ENCODE measurements around the gene CP. TPM values are rescaled to one million over a fixed set of nuclear protein-coding genes. Genes with fewer than 3 reads are reported as not detected.
A peak's percentile ranks its signal among the peaks of the same experiment; 100 is the strongest.
"Not testable (repeated sequence)": the region's sequence is repeated elsewhere in the genome, so short reads cannot be mapped to it uniquely, and the experiment has no call there.

CP gene
- total and polyA plus RNA-seq, 2 of the 13 experiments (the other 11 are each of a cell fraction or from before 2014, with no cell fraction given): 42.6 to 789 TPM

- TF ChIP-seq, protein P1, sequence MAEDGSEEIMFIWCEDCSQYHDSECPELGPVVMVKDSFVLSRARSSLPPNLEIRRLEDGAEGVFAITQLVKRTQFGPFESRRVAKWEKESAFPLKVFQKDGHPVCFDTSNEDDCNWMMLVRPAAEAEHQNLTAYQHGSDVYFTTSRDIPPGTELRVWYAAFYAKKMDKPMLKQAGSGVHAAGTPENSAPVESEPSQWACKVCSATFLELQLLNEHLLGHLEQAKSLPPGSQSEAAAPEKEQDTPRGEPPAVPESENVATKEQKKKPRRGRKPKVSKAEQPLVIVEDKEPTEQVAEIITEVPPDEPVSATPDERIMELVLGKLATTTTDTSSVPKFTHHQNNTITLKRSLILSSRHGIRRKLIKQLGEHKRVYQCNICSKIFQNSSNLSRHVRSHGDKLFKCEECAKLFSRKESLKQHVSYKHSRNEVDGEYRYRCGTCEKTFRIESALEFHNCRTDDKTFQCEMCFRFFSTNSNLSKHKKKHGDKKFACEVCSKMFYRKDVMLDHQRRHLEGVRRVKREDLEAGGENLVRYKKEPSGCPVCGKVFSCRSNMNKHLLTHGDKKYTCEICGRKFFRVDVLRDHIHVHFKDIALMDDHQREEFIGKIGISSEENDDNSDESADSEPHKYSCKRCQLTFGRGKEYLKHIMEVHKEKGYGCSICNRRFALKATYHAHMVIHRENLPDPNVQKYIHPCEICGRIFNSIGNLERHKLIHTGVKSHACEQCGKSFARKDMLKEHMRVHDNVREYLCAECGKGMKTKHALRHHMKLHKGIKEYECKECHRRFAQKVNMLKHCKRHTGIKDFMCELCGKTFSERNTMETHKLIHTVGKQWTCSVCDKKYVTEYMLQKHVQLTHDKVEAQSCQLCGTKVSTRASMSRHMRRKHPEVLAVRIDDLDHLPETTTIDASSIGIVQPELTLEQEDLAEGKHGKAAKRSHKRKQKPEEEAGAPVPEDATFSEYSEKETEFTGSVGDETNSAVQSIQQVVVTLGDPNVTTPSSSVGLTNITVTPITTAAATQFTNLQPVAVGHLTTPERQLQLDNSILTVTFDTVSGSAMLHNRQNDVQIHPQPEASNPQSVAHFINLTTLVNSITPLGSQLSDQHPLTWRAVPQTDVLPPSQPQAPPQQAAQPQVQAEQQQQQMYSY (CRISPR knock-in tag; IDR thresholded peaks at IDR 0.05): peak; percentile 64; the same call in 1 of the 2 replicates
- TF ChIP-seq ZBTB42 (CRISPR knock-in tag; IDR thresholded peaks at IDR 0.05): no peak
- Histone ChIP-seq H3K9ac (ENCODE audit: insufficient read depth, low read depth, low read length) (no peak overlapping the region), H3K4me2 (ENCODE audit: low read depth, low read length) (no peak overlapping the region), H4K20me1 (ENCODE audit: insufficient read depth, low read length) (no peaks in the 10 kb centered on the region), H3K4me1 (ENCODE audit: insufficient read depth, low read length) (peaks cover 58% of the 10 kb centered on the region), H3K9me3 (ENCODE audit: low read length) (no peaks in the 10 kb centered on the region), H3K79me2 (ENCODE audit: insufficient read depth, low read length) (no peaks in the 10 kb centered on the region), H3K27me3 (ENCODE audit: control insufficient read depth in 1 of 2, insufficient read depth in 2 of 2, low read length in 2 of 2) (no peaks in the 10 kb centered on the region), H3K36me3 (replicated peaks in 1 of 2; ENCODE audit: control insufficient read depth in 1 of 2, insufficient read depth in 2 of 2, low read length in 2 of 2) (no peaks in the 10 kb centered on the region), H3K27ac (ENCODE audit: extremely low read length, insufficient read depth, low read length) (no peak overlapping the region), H3K4me3 (replicated peaks in 1 of 3; ENCODE audit: insufficient read depth in 1 of 3, low read depth in 2 of 3, low read length in 3 of 3) (no peak overlapping the region), H2AFZ (ENCODE audit: low read length) (no peak overlapping the region)
- intact Hi-C loops (cut with micrococcal nuclease; ENCODE audit: unreplicated experiment): no loop called here
- no TSS peak for BruUV-seq (replicated peaks)
- ATAC-seq: no peak
- POLR2A ChIA-PET: interaction anchor here (7.1 kb wide), 1 partner anchor 14 kb away, joined by 65 read pairs; the partner anchor contains the start of gene CP
- 100% methylated on average over 1 of the region's 1 CpG for WGBS (ENCODE audit: low lambda C conversion rate)
- CTCF ChIA-PET (ENCODE audit: low intra/inter-chr PET ratio, low total read pairs): no interaction called here
- no peak for DNase-seq (ENCODE audit: low spot score)
- in situ Hi-C loops (cut with HindIII; ENCODE audit: extremely low pct_ligation_motif_present, low pct_unique_long_range_greater_than_20kb): no loop called here
- no peak for FAIRE-seq
These were observed 17.8 kb upstream of the CP start for GRCh38 chr3:149239357-149239936.

DNA sequence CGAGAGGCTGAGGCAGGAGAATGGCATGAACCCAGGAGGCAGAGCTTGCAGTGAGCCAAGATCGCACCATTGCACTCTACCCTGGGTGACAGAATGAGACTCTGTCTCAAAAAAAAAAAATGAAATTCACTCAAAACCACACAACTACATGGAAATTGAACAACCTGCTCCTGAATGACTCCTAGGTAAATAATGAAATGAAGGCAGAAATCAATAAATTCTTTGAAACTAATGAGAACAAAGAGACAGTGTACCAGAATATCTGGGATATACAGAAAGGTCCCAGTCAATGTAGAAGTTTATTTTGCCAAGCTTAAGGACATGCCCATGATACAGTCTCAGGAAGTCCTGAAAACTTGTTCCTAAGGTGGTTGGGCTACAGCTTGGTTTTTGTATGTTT, 16.6 kb upstream of the CP start:
- FAIRE-seq (peak; percentile 49), ATAC-seq (peak; percentile 64), DNase-seq (ENCODE audit: low spot score) (peak; percentile 38)
- Histone ChIP-seq H3K4me1 (ENCODE audit: insufficient read depth, low read length) (peaks cover 54% of the 10 kb centered on the region), H3K27ac (ENCODE audit: extremely low read length, insufficient read depth, low read length) (peak overlapping the region; percentile 48)
- H3K9me3 ChIP-seq (ENCODE audit: low read length); H3K79me2 ChIP-seq (ENCODE audit: insufficient read depth, low read length); H3K4me3 ChIP-seq (replicated peaks in 1 of 3; ENCODE audit: insufficient read depth in 1 of 3, low read depth in 2 of 3, low read length in 3 of 3); BruUV-seq (replicated peaks); H3K9ac ChIP-seq (ENCODE audit: insufficient read depth, low read depth, low read length); H3K36me3 ChIP-seq (replicated peaks in 1 of 2; ENCODE audit: control insufficient read depth in 1 of 2, insufficient read depth in 2 of 2, low read length in 2 of 2); intact Hi-C loops (cut with micrococcal nuclease; ENCODE audit: unreplicated experiment); H3K27me3 ChIP-seq (ENCODE audit: control insufficient read depth in 1 of 2, insufficient read depth in 2 of 2, low read length in 2 of 2); H2AFZ ChIP-seq (ENCODE audit: low read length); H3K4me2 ChIP-seq (ENCODE audit: low read depth, low read length); in situ Hi-C loops (cut with HindIII; ENCODE audit: extremely low pct_ligation_motif_present, low pct_unique_long_range_greater_than_20kb); CTCF ChIA-PET (ENCODE audit: low intra/inter-chr PET ratio, low total read pairs); H4K20me1 ChIP-seq (ENCODE audit: insufficient read depth, low read length); TF ChIP-seq EP300 (CRISPR knock-in tag; IDR thresholded peaks at IDR 0.05; ENCODE audit: borderline replicate concordance); CREB1 (IDR thresholded peaks at IDR 0.05): not testable (repeated sequence)
- 58% methylated on average over 2 of the region's 2 CpGs for WGBS (ENCODE audit: low lambda C conversion rate)
- POLR2A ChIA-PET: interaction anchor here (1.1 to 7.1 kb wide), 2 partner anchors 10 to 13 kb away, joined by 3 to 65 read pairs; partner anchors contain the start of gene CP
- TF ChIP-seq EP300 (IDR thresholded peaks at IDR 0.05; ENCODE audit: low read depth in 2 of 2, low read length in 2 of 2) (peak in 1 of 2 experiments; percentile 45; a peak in 1 of 4 replicates), RORA (CRISPR knock-in tag; IDR thresholded peaks at IDR 0.05) (peak; percentile 57; the same call in 1 of the 2 replicates), HDAC1 (CRISPR knock-in tag; IDR thresholded peaks at IDR 0.05) (0 out of 2 replicates have a peak, but pooled peaks have one; percentile 35), ATF1 (CRISPR knock-in tag; IDR thresholded peaks at IDR 0.05) (peak; percentile 41; the same call in 1 of the 2 replicates), POGZ (CRISPR knock-in tag; IDR thresholded peaks at IDR 0.05) (0 out of 2 replicates have a peak, but pooled peaks have one; percentile 28), NFIC (IDR thresholded peaks at IDR 0.05; ENCODE audit: low read length) (peak; percentile 47; the same call in 1 of the 2 replicates), SOX5 (CRISPR knock-in tag; IDR thresholded peaks at IDR 0.05; ENCODE audit: borderline replicate concordance) (peak; percentile 55; the same call in 1 of the 2 replicates), HMG20A (CRISPR knock-in tag; IDR thresholded peaks at IDR 0.05; ENCODE audit: borderline replicate concordance) (peak; percentile 58; the same call in 1 of the 2 replicates), CREB1 (CRISPR knock-in tag; IDR thresholded peaks at IDR 0.05) (peak; percentile 33; the same call in 1 of the 2 replicates), PHF21A (CRISPR knock-in tag; IDR thresholded peaks at IDR 0.05) (peak; percentile 67; the same call in 1 of the 2 replicates), NCOA2 (CRISPR knock-in tag; IDR thresholded peaks at IDR 0.05) (peak; percentile 33; the same call in 1 of the 2 replicates), FOXA3 (CRISPR knock-in tag; IDR thresholded peaks at IDR 0.05) (peak; percentile 68), ONECUT2 (CRISPR knock-in tag; IDR thresholded peaks at IDR 0.05) (peak; percentile 81)

All from HepG2 (cell line).